Transverse colon (tissue), 4 donors: ENCODE results near the gene OR8D4.

Experiments used
- POLR2A ChIP-seq: fragments of 450-650 bp; IDR thresholded peaks from one replicate; pipeline ENCODE4 v1.6.1; 2016; ENCODE audit warnings: antibody characterized with exemption, mild to moderate bottlenecking, moderate library complexity
- POLR2AphosphoS5 ChIP-seq, 3 donors: sonication (generic); formaldehyde crosslinking; IDR thresholded peaks; one replicate each; pipeline ENCODE4 v1.6.1; 2016; ENCODE audit warnings: antibody characterized with exemption in 3 of 3
- TF ChIP-seq, protein P1 (sequence below), 5 experiments: fragments of 200-600 bp in 3 of 5; fragments of 450-650 bp in 2 of 5; sonication (generic) in 3 of 5; IDR thresholded peaks; 1 replicate in 2 of 5; 2 replicates in 3 of 5; pipeline ENCODE4 v1.5.1; 2016 to 2017; ENCODE audit warnings: antibody characterized with exemption in 5 of 5, inconsistent platforms in 3 of 5, mild to moderate bottlenecking in 2 of 5, moderate library complexity in 1 of 5

DNA sequence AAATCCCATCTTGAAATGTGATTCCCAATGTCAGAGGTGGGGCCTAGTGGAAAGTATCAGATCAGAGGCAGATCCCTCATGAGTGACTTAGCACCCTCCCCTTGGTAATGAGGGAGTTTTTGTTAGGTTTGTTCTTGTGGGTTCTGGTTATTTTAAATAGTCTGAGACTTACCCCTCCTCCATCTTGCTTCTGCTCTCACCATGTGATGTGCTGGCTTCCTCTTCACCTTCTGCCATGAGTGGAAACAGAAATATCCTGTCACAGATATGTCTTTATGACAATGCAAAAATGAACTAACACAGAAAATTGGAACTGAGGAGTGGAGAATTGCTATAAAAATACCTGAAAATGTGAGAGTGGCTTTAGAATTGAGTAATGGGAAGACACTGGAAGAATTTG lies 49.6 kb upstream of the OR8D4 start:
- TF ChIP-seq, protein P1, sequence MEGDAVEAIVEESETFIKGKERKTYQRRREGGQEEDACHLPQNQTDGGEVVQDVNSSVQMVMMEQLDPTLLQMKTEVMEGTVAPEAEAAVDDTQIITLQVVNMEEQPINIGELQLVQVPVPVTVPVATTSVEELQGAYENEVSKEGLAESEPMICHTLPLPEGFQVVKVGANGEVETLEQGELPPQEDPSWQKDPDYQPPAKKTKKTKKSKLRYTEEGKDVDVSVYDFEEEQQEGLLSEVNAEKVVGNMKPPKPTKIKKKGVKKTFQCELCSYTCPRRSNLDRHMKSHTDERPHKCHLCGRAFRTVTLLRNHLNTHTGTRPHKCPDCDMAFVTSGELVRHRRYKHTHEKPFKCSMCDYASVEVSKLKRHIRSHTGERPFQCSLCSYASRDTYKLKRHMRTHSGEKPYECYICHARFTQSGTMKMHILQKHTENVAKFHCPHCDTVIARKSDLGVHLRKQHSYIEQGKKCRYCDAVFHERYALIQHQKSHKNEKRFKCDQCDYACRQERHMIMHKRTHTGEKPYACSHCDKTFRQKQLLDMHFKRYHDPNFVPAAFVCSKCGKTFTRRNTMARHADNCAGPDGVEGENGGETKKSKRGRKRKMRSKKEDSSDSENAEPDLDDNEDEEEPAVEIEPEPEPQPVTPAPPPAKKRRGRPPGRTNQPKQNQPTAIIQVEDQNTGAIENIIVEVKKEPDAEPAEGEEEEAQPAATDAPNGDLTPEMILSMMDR (IDR thresholded peaks at IDR 0.05): no peak
- TF ChIP-seq POLR2A: no peak
- no peak for TF ChIP-seq POLR2AphosphoS5 (IDR thresholded peaks at IDR 0.05)
